Erythroblast (primary cell): Measurements from ENCODE around the gene ECE2.

Source experiments
- GATA1 ChIP-seq: IDR thresholded peaks from 2 replicates; pipeline ENCODE4 v1.6.1; 2011; ENCODE audit warnings: low read depth, mild to moderate bottlenecking, control low read depth, low read length, moderate library complexity
- POLR2A ChIP-seq: IDR thresholded peaks from 2 replicates; pipeline ENCODE4 v1.6.1; 2011; ENCODE audit warnings: mild to moderate bottlenecking, low read length

DNA sequence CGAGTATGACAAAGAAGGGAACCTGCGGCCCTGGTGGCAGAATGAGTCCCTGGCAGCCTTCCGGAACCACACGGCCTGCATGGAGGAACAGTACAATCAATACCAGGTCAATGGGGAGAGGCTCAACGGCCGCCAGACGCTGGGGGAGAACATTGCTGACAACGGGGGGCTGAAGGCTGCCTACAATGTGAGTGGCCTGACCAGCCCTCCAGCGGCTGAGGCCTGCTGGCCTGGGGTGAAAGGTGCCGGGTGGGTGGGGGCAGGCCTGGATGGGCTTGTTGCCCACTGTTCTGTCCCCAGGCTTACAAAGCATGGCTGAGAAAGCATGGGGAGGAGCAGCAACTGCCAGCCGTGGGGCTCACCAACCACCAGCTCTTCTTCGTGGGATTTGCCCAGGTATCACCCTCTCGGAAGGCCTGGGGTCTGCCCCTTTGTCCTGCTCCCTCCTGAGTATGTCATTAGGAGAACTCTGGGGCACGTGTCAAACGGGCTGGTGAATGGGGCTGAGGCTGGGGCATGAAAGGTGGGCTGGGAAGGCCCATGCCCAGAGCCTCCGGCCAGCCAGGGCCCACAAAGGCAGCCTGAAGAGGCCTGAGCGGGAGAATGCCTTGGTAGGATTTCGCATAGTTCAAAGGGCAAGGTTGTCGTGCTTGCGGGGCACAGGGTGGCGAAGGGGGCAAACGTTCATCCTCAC, 15.4 kb downstream of the ECE2 start:
- TF ChIP-seq POLR2A (no peak), GATA1 (no peak)
